Activated CD8-positive, alpha-beta memory T cell treated with anti-CD3 and anti-CD28 coated beads for 24 hours (primary cell): ENCODE data around the gene FOXN1.
"Not testable (repeated sequence)": the region's sequence is repeated elsewhere in the genome, so short reads cannot be mapped to it uniquely, and the experiment has no call there.

Experiments
- DNase-seq: peaks from one replicate; pipeline ENCODE4 v3.0.0-alpha.2; 2020

The FOXN1 gene

DNA sequence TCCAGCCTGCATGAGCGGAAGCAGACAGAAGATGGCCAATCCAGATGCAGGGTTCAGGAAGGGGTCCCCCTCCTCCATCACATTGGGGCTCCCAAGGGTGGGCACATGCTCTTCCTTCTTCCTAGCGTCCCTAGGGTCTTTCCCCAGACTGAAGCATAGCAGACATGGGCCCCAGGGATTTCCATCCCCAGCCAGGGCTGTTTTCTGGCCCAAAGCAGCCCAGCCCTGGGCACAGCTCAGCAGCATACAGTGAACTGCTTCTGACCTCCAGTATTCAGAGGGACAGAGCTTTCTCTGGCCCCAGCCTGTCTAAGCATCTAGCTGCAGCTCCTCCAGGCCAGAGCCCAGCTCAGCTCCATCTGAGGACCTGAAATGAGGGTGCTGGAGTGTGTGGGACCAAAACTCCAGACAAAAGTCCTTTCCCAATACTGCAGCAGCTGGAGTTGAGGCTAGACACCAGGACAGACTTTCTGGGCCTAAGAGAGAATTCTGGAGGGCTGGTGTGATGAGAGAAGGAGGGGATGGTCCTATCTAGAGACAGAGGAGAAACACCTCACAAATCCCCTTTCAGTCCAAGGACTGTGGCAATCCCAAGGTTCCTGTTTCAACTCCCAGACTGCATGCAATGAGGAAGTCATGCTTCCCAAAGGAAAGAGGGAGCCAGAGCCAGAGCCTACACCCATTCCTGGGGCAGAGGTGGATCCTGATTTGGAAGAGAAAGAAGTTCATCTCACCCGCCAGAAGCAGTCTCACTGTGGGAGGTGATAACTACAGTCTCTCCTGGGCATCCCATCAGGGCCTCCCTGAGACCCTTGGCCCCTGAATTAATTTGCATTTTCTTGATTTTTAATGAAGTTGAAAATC lies 4.5 kb upstream of the FOXN1 start:
- no peak for DNase-seq

DNA sequence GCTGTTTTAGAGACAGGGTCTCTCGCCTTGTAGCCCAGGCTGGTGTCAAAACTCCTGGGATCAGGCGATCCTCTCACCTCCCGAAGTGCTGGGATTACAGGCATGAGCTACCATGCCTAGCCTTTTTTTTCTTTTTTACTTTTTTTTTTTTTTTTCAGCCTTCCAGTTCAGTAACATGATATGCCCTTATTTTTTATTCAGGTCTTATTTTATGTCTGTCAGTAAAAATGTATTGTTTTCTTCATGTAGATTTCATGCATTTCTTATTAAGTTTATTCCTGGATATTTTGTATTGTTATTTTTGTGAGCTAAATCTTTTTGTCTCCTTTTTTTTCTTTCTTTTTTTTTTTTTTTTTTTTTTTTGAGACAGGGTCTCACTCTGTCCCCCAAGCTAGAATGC lies 2.7 kb upstream of the FOXN1 start:
- DNase-seq = no peak

DNA sequence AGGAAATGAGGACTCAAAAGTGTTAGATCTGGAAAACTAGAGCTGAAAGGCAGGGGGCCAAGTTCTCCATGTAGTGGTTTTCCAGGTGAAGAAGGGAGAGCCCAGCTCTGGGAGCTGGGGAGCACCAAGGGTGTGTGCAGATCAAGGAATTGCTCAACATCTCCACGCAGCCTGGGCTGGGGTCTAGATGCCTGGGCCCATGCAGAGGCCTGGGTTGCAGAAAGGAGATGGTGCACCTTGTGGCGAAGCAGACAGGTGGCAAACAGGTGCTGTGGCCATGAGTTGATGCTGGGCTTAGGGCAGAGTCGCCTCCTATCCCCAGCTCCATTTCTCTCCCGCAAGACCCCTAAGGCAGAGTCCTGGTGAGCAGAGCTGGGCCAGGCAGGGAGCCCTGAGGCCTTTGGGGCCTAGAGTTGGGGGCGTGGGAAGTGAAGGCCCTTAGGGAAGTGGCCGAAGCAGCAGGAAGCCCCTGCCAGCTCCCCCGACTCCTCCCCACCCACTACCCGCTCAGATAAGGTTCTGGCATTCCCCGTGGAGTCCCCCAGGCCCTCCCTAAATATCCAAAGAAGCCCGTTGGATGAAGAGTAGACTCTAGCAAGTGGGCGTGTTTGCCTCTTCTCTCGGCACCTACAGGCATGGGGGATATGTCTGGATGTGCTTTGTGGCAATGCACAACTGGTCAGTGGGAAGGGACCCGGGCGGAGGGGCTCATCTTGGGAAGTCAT lies 777 bp downstream of the FOXN1 start:
- DNase-seq = no peak

DNA sequence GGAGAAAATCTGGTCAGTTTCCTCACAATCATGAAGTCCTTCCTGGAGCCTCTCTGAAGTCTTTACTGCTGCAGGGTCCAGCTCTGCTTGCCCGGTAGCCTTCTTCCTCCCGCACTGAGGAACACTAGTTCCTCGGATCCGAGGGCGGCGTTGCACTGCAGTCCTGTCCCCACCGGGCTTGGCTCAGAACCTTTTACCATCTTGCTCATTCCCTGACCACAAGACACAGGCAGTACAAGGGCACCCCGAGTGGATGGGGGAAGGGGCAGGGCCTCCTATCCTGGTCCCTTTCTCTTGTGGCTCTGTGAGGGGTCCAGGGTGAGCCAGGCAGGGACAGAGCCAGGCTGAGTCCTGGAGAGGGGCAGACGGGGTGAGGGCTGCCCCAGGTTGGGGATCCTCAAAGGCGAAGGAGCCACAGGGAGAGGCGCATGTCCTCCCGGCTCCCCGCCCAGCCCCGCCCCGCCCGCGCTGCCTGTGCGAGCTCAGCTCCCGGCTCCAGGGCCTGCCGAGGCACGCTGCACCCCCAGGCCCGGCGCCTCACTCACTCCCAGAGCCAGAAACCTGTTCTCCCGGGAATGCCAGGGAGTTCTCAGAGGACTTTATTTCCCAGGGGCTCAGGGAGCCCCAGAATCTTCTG lies 1.5 kb downstream of the FOXN1 start:
- DNase-seq = no peak

DNA sequence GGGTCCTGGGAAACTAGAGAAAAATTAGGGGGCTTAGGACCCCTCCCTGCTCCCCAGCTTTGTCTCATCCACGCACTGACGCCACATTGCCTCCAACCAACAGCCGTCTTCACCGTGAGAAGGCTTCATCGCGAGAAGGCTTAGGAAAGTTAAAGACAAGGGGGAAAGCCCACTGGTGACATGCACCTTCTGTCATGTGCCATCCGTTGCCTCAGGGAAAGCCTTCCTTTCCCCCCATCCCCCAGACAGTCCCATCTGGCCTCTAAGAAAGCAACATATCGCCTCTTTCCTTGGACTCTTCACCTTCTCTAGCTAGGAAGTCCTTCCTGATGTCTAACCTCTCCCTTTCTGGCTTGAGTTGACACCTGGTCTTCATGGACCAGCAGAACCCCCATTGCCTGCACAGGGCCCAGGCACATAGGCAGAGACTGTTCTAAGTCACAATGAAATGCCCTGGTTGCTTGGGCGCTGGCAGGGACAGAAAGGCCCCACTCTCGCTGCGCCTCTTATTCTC lies 2.1 kb downstream of the FOXN1 start:
- no peak for DNase-seq

DNA sequence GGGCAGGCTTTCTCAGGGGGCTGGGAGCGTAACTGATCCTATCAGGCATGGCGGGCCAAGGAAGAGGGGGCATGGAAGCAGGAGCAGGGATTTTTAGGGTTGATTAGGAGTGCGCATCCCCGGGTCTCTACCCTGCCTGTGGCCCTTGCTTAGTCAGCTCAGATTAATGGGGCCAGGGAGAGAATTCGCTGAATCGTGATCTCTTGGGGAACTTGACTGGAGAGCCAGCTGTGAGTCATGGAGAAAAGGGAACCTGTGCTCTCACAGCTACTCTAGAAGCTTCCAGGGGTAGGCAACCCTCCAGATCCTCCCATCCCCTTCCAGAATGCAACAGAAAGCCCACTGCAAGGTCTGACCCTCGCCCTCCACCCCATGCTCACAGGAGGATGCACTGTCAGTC lies 3.6 kb downstream of the FOXN1 start:
- no peak for DNase-seq

DNA sequence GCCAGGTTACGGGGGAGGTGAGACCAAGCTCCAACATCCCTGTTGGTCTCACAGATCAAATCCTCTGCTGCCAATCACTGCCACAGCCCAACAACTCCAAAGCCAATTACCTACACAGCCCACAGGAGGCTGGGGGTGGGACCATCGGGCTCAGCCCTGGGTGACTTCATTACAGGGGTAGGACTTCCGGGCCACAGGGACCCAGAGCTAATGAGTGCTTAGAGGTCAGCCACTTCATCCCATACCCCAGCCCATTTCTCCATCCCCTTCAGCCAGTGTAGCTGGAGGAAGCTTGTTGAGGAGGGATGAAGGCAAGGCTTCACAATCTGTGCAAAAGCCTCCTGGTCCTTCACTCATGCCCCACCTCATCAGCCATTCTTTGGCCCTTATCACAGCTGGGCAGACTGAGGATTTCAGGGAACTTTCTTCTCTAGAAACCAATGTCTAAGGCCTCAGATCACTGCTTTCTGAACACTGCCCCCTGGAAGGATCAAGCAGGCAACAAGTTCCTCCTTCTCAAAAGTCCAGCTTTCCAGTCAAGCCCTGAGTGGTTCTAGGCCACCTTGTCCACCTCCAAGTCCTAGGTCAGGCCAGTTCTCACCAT lies 5.8 kb downstream of the FOXN1 start:
- no peak for DNase-seq

DNA sequence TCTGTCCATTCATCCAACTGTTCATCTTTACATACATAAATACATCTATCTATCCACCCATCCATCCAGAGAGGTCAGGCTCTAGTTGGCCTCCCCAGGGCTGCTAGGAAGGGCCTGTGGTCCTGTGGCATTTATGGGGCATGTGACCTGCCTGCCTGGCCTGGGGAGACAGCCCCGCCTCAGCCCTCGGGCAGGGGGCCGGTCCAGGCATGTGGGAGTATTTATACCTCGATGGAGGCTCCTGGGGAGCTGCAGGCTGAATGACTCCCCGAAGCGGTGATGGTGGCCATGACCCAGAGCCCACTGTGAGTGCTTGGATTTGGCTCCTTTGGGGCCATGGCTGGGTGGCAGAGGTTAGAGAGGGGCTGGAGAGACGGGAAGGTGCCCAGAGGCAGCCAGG lies 7.3 kb downstream of the FOXN1 start:
- no peak for DNase-seq

DNA sequence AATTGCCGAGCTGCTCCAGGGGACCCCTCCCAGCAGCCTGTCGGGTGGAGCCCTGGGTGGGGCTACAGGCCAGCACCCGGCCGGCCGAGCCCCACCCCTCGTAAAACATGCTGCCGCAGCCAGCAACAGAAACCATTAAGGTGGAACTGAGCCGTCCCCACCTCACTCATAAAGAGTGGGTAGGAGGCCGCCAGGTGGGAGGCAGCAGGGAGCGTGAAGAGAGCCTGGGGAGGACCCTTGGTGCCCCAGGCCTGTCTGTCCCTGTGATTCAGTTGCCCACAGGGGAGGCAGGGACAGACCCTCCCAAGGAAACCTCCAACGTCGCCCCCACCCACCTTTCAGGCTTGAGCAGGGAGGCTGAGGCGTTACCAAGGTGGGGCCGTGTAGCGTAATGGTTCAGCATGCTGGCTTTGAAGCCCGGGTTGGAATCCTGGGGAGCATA lies 8.4 kb downstream of the FOXN1 start:
- no peak for DNase-seq

DNA sequence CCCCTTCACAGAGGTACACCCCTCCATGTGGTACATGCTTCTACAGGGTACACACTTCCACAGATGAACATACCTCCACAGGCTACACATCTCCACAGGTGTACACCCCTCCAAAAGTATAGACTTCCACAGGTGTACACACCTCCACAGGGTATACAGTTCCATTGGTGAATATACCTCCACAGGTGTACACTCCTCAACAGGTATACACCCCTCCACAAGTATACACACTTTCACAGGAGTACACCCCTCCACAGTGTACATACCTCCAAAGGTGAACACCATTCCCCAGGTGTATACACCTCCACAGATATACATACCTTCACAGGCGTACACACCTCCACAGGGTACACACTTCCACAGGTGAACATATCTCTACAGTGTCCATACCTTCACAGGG lies 9.4 kb downstream of the FOXN1 start:
- no peak for DNase-seq

DNA sequence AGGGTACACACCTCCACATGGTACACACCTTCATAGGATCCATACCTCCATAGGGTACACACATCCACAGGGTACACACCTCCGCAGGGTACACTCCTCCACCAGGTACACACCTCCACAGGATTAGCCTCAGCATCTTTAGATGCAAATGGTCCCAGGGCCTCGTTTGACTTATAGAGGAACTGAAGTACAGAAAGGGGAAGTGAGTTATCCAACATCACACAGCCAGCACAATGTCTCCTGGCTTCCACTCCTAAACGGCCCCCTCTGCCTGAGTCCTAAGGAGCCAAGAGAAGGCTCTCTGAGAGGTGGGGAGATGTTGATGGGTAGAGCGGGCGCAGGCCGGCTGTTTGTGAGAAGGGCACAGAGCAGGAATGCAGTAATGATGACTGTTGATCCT lies 12.0 kb downstream of the FOXN1 start:
- no peak for DNase-seq

DNA sequence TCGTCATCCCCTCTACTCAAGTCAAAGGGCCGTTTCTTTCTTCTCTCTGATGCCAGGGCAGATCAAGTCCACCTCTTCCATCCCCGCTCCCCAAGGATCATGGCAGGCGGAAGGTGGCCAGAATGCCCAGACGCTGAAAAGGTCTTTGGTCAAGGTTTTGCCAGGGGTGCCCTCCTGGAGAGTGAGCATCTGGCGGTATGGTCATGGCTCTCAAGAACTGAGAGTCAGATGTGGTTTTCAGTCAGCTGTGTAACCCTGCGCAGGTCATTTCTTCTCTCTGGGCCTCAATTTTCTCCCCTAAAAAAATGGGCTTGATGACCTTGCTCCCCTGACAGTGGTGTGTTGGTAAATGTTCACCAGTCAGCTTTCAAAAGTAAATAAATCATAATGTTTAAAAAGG lies 12.4 kb downstream of the FOXN1 start:
- DNase-seq = no peak

DNA sequence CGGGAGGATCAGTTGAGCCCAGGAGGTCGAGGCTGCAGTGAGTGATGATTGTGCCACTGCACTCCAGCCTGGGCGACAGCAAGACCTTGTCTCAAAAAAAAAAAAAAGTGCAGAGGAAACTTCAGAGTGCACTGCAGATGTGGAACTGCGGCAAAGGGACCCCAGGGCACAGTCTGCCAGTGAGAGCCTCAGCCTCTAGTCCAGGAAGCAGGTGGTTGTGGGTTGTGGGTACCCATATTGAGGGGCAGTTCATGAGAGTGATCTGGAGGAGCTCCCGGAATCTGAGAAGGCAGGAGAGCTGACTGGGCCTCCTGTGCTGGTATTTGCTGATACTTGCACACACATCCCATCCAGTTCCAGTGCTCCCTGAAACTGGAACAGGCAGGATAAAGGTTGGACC lies 13.1 kb downstream of the FOXN1 start:
- DNase-seq = no peak

DNA sequence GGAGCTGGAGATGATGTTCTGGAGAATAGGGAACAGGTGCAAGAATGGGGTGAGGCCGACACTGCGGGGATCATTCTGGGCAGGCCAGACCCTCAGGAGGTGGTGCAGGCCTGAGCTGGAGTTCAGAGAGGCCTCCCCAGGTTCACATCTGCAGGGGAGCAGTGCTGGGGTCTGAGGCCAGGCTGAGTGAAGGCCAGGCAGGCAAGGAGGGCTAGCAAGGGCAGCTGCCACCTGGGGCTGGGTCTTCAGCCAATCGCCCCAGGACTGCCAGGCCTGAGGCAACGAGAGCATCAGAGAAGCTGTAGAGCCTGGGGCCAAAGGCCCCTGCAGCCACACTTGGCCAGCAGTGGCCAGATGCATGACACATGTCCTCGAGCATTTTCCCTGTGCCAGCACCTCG lies 14.5 kb downstream of the FOXN1 start:
- no peak for DNase-seq

DNA sequence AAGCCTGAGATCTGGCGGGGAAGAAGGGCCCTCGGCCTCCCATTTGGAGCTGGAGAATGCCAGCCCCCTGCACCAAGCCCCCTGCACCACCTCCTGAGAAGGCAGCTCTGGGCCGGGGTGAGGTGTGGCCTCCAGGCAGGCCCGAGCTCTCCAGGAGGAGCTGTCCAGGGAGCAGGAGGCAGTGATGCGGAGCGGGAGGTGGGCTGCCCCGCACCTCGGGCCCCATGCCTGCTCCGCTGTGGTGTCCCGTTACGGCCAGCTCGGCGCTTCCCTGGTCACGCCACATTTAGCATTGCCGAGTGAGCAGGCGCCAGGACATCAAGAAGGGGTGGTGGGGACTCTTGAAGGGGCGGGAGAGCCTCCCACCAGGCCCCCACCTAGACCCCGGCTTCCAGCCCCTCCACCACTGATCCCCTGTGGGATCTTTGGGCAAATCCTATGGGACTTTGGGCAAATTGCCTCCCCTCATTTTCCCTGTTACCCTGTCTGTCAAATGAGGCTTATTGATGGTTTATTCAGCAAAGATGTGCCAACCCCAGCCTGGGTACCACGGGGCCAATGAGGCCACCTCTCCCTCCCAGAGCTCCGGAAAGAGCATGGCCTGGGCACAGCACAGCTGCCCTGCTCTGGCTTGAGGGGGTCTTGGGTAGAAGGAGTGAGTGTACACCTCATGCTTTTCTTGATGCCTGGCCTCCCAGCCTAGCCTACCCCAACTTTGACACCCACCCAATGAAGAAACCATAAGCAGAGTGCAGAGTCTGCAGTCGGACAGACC lies 15.3 kb downstream of the FOXN1 start:
- no peak for DNase-seq

DNA sequence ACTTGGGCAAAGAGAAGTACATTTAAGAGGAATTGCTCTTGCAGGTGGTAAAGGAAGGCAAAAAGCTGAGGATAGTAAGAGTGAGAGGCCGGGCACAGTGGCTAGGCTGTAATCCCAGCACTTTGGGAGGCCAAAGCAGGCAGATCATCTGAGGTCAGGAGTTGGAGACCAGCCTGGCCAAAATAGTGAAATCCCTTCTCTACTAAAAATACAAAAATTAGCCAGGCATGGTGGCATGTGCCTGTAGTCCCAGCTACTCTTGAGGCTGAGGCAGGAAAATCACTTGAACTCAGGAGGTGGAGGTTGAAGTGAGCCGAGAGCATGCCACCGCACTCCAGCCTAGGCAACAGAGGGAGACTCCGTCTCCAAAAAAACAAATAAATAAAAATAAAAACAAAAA lies 16.1 kb downstream of the FOXN1 start:
- DNase-seq = not testable (repeated sequence)

DNA sequence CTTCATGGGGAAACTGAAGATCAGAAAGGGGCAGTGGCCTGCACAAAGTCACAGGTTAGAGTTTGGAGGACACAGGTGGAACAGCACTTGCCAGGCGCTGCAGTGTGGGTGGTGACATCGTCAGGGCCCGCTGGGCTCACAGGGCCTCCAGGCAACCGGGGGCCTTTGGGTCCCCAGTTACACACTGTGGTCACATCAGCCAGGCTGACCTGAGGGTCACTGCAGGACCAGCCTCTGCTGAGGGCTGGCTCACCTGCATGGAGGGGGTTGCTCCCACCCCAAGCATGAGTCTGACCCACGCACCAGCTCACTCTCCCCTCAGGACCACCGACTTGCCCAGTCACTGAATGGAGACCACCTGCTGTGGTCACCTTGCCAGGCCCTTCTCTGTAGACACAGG lies 17.0 kb downstream of the FOXN1 start:
- DNase-seq = no peak

DNA sequence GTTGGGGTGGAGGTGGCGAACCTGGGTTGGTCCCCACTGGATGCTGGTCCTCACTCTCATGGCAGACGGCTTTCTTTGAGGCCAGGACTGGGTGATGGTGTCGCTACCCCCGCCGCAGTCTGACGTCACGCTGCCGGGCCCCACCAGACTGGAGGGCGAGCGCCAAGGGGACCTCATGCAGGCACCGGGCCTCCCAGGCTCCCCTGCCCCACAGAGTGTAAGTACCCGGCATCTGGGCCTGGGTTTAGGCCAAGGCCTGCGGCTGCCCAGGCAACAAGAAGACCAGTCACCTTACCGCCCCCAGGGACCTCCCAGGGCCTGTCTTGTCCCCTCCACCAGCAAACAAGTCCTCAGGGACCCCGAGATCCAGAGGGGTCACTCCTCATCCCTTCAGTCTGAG lies 17.7 kb downstream of the FOXN1 start:
- DNase-seq = no peak

DNA sequence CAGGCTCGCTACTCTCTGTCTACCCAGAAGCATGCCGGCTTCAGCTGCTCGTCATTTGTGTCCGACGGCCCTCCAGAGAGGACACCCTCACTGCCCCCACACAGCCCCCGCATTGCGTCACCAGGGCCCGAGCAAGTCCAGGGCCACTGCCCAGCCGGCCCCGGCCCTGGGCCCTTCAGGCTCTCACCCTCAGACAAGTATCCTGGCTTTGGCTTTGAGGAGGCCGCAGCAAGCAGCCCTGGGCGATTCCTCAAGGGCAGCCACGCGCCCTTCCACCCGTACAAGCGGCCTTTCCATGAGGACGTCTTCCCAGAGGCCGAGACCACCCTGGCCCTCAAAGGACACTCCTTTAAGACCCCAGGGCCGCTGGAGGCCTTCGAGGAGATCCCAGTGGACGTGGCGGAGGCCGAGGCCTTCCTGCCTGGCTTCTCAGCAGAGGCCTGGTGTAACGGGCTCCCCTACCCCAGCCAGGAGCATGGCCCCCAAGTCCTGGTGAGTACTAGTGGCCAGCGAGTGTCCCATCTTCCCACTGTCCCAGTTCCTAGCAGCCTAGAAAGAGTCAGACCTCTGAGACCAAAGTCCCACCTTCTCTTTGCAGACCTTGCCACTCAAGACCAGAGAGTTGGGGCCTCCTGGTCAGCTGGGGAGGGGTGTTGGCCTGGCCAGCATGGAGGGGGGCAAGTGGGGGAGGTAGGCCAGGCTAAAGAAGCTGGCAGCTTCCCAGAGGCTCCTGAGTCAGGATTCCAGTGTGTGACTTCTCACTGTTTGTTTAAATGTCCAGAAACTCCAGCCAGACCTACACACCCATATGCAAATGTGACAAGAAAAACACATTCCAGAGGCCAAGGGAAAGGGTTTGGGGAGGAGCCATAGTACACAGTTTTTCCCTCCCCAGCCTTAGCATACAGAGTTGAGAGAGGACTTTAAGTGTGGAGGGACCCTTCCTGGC lies 18.6 kb downstream of the FOXN1 start:
- no peak for DNase-seq

DNA sequence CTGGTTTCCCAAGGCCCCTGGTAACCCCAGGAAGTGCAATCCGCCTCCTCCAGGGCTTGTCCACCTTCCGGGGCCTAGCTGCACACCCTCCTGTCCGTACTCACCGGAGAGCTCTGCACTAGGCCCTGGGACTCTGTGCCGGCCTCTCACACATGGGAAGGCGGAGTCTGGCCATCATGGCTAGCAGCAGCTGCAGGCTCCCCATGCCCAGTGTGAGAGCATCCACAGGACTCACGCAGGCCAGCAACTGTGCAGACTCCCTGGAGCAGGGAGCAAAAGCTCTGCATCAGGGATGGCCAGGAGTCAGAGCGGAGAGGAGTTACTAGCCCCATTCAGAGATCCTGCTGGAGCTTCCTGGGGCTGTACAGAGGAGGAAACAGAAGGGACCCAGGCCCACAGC lies 20.2 kb downstream of the FOXN1 start:
- no peak for DNase-seq

DNA sequence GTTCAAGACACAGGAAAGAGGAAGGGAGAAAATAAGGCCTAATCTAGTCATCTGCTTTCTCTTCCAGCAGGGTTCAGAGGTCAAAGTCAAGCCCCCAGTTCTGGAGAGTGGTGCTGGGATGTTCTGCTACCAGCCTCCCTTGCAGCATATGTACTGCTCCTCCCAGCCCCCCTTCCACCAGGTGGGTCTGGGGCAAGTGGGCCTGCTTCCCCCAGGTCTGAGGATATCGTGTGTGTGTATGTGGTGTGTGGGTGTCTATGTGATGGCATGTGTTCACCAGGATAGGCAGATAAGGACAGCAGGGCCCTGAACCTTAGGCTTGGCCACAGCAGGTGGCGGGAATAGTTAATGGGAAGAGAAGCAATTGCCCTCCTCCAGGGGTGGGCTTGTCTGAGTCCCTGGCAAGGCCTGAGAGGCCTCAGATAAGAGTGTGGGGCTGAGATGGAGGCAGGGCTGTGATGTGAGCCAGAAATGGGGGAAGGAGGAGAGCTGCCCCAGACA lies 21.1 kb downstream of the FOXN1 start:
- DNase-seq = no peak
